ENCODE measurements around the gene PLEKHA7. TPM values are rescaled to one million over a fixed set of nuclear protein-coding genes. Genes with fewer than 3 reads are reported as not detected.
A peak's percentile ranks its signal among the peaks of the same experiment; 100 is the strongest.

Gene PLEKHA7
- polyA plus RNA-seq, 1 donor = 59.0 TPM

DNA sequence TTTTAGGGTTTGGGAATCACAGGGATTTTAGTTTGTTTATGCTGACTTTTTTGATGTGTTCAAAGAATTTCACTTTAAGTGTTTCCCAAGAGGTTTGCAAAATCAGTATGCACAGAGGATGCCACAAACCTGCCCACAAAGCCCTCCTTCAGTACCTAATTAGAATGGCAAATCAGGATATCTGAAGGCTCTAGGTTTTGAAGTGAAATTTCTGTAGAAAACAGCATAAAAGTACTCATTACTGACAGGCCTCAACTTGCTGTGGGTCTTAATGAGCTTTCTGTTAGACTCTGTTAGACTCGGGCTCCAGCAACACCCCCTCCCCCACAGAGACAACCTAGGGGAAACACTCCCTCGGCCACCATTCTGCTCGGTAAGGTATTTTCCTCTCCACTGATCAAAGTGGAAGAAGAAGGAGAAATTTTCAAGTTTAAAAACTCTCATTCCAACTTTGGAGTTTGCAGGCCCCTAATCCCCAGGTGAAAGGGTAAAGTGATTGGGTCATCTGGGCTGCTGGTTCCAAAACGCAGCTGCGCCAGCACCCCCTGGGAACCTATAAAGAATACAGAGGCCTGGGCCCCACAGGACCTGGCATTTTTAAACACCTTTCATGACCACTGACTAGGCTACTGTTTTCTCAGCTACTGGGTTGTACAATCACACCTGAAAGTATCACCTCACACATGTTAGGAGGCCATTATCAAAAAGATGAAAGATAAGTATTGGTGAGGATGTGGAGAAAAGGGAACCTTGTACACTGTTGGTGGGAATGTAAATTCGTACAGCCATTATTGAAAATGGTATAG, 67.5 kb downstream of the PLEKHA7 start:
- Histone ChIP-seq H3K9me3 (ENCODE audit: control insufficient read depth, low read depth, low read length) (no peaks in the 10 kb centered on the region), H3K27ac (ENCODE audit: low read length) (no peak overlapping the region)
- no peak for DNase-seq

DNA sequence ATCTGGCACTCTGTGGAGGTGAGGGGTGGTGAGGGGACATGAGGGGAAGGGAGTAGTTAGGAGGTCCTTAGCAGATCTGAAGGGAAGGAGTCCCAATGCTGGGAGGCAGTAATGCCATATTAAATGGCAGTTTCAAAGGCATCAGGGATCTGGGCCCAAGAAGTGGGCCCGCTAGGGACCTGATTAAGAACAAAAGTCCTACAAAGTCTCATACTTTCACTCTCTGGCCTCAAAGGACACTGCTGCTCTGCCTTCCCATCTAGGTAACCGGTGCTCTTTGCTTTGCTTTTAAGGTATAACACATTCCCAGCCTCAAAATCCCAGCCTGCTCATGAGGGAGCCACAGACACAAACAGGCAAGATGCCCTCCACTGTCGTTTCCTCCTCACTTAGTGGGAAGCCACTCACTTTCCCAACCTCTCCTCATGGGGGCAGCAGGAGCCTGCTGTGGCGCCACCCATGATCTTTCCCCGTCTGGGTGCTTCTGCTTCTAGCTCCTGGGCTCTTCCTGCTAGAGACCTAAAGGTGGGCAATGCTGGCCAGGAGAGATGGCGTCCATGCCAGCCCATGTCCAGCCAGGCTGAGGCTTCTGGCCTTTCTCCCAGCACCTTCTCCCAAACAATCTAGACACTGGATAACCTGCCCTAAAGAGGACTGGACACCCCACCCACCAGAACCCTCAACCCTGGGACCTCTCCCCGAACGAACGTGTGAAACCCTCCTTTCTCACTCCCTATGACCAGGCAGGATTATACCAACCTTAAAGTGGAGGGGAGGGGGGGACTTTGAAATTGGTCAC, 68.3 kb downstream of the PLEKHA7 start:
- no peaks in the 10 kb centered on the region for H3K9me3 ChIP-seq (ENCODE audit: control insufficient read depth, low read depth, low read length)
- no peaks in the 10 kb centered on the region for H3K36me3 ChIP-seq (ENCODE audit: control insufficient read depth, insufficient read depth, low read length)
- WGBS (ENCODE audit: insufficient coverage, low lambda C conversion rate) = no CpG with 5 or more reads among the region's 9 CpGs
- H3K4me3 ChIP-seq (ENCODE audit: low read length) = no peak overlapping the region
- H3K27me3 ChIP-seq (ENCODE audit: control insufficient read depth, insufficient read depth, low read length) = no peaks in the 10 kb centered on the region
- peak; percentile 60 to 70 for DNase-seq
- peaks cover 5% of the 10 kb centered on the region for H3K4me1 ChIP-seq (ENCODE audit: control insufficient read depth, insufficient read depth, low read length)
- no peak overlapping the region for H3K27ac ChIP-seq (ENCODE audit: low read length)

More for the DNA sequence above, 67.5 kb downstream of the PLEKHA7 start:
- H3K4me1 ChIP-seq (ENCODE audit: control insufficient read depth, insufficient read depth, low read length) = peaks cover 6% of the 10 kb centered on the region
- 67% methylated on average over 1 of the region's 6 CpGs for WGBS (ENCODE audit: insufficient coverage, low lambda C conversion rate)
- no peak overlapping the region for H3K4me3 ChIP-seq (ENCODE audit: low read length)
- H3K36me3 ChIP-seq (ENCODE audit: control insufficient read depth, insufficient read depth, low read length) = no peaks in the 10 kb centered on the region
- H3K27me3 ChIP-seq (ENCODE audit: control insufficient read depth, insufficient read depth, low read length) = no peaks in the 10 kb centered on the region

DNA sequence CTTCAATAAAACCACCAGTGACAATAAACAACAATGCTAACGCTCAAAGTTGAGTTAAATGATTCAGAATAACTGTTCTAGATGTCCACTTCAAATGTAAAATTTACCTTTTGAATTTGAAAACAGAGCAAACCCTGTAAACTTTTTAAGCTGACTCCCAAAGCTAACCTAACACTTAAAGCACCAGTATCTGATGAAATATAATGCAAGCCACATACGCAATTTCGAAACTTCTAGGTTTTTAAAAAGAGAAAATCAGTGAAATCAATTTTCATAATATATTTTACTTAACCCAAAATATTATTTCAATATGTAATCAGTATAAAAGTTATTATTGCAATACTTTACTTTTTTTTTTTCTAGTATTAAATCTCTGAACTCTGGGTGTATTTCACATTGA, 71.3 kb downstream of the PLEKHA7 start:
- Histone ChIP-seq H3K36me3 (ENCODE audit: control insufficient read depth, insufficient read depth, low read length) (peaks cover 2% of the 10 kb centered on the region), H3K27me3 (ENCODE audit: control insufficient read depth, insufficient read depth, low read length) (no peaks in the 10 kb centered on the region), H3K4me3 (ENCODE audit: low read length) (no peak overlapping the region), H3K27ac (ENCODE audit: low read length) (no peak overlapping the region), H3K9me3 (ENCODE audit: control insufficient read depth, low read depth, low read length) (no peaks in the 10 kb centered on the region), H3K4me1 (ENCODE audit: control insufficient read depth, insufficient read depth, low read length) (peaks cover 5% of the 10 kb centered on the region)
- 86% methylated on average over 3 of the region's 3 CpGs for WGBS (ENCODE audit: insufficient coverage, low lambda C conversion rate)
- DNase-seq = no peak

DNA sequence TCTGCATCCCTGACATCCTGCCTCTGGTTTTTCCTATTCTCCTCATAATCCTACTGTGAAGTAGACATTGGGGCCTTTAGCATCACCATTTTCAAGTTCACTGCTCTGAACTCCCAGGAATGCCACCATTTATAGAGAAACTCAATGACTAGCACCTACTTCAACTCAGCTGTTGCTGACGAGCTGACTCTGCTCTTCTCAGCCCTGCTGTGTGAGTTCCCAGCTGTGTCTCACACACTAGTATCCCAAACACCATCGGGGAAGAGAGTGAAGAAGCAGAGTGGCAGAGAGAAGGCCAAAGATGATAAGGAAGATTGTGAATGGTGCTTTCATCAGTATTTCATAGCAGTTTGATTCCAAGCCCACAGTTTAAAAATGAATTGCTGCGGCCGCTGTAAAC, 71.9 kb downstream of the PLEKHA7 start:
- H3K36me3 ChIP-seq (ENCODE audit: control insufficient read depth, insufficient read depth, low read length) = peaks cover 4% of the 10 kb centered on the region
- H3K4me3 ChIP-seq (ENCODE audit: low read length) = no peak overlapping the region
- no peaks in the 10 kb centered on the region for H3K9me3 ChIP-seq (ENCODE audit: control insufficient read depth, low read depth, low read length)
- H3K27ac ChIP-seq (ENCODE audit: low read length) = no peak overlapping the region
- no peaks in the 10 kb centered on the region for H3K27me3 ChIP-seq (ENCODE audit: control insufficient read depth, insufficient read depth, low read length)
- peaks cover 5% of the 10 kb centered on the region for H3K4me1 ChIP-seq (ENCODE audit: control insufficient read depth, insufficient read depth, low read length)
- WGBS (ENCODE audit: insufficient coverage, low lambda C conversion rate) = no CpG with 5 or more reads among the region's 4 CpGs
- no peak for DNase-seq

DNA sequence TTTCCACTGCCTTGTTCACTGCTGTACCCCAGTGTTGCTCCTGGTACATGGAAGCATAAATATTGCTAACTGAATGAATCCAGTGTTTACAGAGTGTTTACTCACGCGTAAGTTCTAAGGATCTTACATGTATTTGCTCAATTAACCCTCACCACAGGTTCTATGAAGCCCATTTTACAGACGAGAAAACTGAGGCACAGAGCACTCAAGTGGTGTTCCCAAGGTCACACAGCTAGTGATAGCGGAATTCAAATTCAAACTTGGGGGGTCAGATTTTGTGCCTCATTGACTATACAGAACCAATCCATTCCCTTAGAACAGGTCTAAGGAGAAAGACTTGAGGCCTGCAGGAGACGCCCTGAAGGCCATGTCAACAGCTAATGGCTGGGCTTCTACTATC, 72.3 kb downstream of the PLEKHA7 start:
- H3K4me1 ChIP-seq (ENCODE audit: control insufficient read depth, insufficient read depth, low read length) = peaks cover 6% of the 10 kb centered on the region
- no CpG with 5 or more reads among the region's 5 CpGs for WGBS (ENCODE audit: insufficient coverage, low lambda C conversion rate)
- H3K27me3 ChIP-seq (ENCODE audit: control insufficient read depth, insufficient read depth, low read length) = no peaks in the 10 kb centered on the region
- H3K27ac ChIP-seq (ENCODE audit: low read length) = no peak overlapping the region
- no peak for DNase-seq
- H3K4me3 ChIP-seq (ENCODE audit: low read length) = no peak overlapping the region
- H3K36me3 ChIP-seq (ENCODE audit: control insufficient read depth, insufficient read depth, low read length) = peaks cover 4% of the 10 kb centered on the region
- H3K9me3 ChIP-seq (ENCODE audit: control insufficient read depth, low read depth, low read length) = no peaks in the 10 kb centered on the region

DNA sequence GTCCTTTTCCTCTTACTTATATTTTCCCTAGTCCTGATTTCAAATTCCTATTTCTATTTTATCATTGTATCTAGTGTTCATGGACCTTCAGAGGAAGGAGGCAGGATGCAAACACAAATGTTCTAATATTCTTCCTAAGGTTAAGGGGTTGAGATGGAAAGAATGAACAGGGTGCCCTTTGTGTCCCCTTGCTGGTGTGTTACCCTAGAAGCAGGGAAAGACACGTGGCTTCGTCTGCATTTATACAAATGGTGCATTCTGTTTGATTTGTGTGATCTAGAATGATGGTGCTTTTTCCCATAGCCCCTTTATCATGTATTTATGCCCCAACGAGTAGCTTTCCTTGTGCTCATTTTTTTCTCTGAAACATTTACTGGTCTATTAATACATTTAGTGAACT, 76.2 kb downstream of the PLEKHA7 start:
- DNase-seq = no peak
- no CpG with 5 or more reads among the region's 3 CpGs for WGBS (ENCODE audit: insufficient coverage, low lambda C conversion rate)
- peaks cover 8% of the 10 kb centered on the region for H3K4me1 ChIP-seq (ENCODE audit: control insufficient read depth, insufficient read depth, low read length)
- no peak overlapping the region for H3K4me3 ChIP-seq (ENCODE audit: low read length)
- peaks cover 8% of the 10 kb centered on the region for H3K36me3 ChIP-seq (ENCODE audit: control insufficient read depth, insufficient read depth, low read length)
- no peak overlapping the region for H3K27ac ChIP-seq (ENCODE audit: low read length)
- H3K27me3 ChIP-seq (ENCODE audit: control insufficient read depth, insufficient read depth, low read length) = no peaks in the 10 kb centered on the region
- no peaks in the 10 kb centered on the region for H3K9me3 ChIP-seq (ENCODE audit: control insufficient read depth, low read depth, low read length)

DNA sequence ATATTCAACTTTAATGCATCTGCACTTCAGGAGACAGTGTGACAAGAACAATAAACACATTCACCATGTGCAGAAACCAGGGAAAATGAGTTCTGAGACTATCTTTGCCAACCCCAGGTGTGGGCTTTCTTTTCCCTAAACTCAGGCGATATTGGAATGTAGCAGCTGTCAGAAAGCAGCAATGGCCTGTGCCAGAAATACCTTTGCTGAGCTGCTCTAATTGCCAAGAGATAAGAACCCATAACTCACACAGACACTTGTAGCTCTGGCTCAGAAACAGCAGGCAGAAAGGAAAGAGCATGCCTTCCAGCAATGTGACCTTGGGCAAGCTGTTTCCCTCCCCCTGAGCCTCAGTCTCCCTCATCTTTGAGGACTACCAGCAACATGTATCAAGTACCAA, 77.6 kb downstream of the PLEKHA7 start:
- no peaks in the 10 kb centered on the region for H3K27me3 ChIP-seq (ENCODE audit: control insufficient read depth, insufficient read depth, low read length)
- no peaks in the 10 kb centered on the region for H3K9me3 ChIP-seq (ENCODE audit: control insufficient read depth, low read depth, low read length)
- peaks cover 8% of the 10 kb centered on the region for H3K36me3 ChIP-seq (ENCODE audit: control insufficient read depth, insufficient read depth, low read length)
- no CpG with 5 or more reads among the region's 1 CpG for WGBS (ENCODE audit: insufficient coverage, low lambda C conversion rate)
- H3K4me3 ChIP-seq (ENCODE audit: low read length) = no peak overlapping the region
- H3K27ac ChIP-seq (ENCODE audit: low read length) = peak overlapping the region; percentile 32
- DNase-seq = no peak
- H3K4me1 ChIP-seq (ENCODE audit: control insufficient read depth, insufficient read depth, low read length) = peaks cover 8% of the 10 kb centered on the region

DNA sequence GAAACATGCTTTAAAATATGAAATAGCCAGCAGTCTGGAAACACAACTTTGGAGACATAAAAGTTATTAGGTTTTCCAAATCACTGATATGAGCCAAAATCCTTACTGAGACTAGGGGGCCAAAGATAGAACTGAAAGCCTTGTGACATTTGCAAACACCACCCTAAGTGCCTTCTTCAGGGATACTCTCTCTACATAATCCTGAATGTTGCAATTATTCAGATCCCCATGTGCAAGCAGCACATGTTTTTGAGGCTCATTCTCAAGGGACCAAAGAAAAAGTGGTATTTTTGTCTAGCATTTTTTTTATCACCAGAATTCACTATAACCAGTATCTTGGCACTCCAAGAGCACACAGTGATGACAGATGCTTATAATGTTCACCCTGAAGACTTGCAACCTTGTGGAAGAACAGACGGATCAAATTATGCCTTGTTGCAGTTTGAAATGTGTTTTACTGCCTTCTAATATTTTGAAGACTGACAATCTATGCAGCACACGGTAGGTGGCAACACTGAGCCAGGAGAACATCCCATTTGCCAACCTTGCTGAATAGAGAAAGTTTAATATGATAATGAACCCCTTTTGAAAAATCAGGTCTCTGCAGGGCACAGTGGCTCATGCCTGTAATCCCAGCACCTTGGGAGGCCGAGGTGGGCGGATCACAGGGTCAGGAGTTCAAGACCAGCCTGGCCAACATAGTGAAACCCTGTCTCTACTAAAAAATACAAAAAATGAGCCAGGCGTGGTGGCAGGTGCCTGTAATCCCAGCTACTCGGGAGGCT, 78.5 kb downstream of the PLEKHA7 start:
- no peak overlapping the region for H3K4me3 ChIP-seq (ENCODE audit: low read length)
- H3K36me3 ChIP-seq (ENCODE audit: control insufficient read depth, insufficient read depth, low read length) = peaks cover 8% of the 10 kb centered on the region
- no peaks in the 10 kb centered on the region for H3K9me3 ChIP-seq (ENCODE audit: control insufficient read depth, low read depth, low read length)
- no peak for DNase-seq
- H3K27me3 ChIP-seq (ENCODE audit: control insufficient read depth, insufficient read depth, low read length) = no peaks in the 10 kb centered on the region
- no peak overlapping the region for H3K27ac ChIP-seq (ENCODE audit: low read length)
- no CpG with 5 or more reads among the region's 6 CpGs for WGBS (ENCODE audit: insufficient coverage, low lambda C conversion rate)
- peaks cover 8% of the 10 kb centered on the region for H3K4me1 ChIP-seq (ENCODE audit: control insufficient read depth, insufficient read depth, low read length)

DNA sequence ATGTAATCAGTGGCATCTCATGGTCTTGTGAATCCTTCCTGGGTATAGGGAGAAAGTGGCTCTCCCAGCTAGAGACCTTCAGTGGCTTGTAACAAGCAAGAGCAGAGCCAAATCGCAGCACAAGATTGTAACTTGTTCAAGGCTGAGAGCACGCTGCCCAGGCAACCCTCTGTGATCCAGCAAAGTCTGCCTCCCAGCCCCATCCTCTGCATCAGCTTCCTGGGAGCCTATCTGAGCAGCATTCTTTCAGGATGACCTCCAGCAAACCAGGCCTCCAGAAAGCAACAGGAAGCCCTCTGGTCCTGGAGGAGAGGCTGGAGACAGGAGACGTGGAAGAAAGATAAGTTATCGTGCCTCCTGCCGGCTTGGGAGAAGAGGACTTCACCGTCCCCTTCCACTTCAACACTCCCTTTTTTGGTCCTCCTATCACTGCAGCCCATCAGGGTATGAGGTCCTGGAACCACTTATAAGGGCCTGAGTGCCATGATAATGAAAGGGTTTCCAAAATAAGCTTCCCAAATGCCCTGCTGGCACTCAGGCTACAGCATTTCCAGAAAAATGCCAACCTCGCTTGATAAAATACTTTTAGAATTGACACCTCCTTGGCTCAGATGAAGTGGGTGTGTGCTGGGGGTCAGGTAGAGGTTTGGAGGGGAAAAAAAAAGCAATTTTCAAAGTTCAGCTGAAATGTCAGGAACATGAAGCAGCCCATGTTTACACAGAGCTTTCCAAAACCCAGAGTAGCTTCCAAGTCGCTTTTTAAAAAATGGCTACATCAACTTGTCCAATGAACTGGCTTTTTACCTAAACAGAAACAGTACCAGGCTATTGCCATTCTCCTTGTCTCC, 80.2 kb downstream of the PLEKHA7 start:
- Histone ChIP-seq H3K27ac (ENCODE audit: low read length) (no peak overlapping the region), H3K4me1 (ENCODE audit: control insufficient read depth, insufficient read depth, low read length) (peaks cover 11% of the 10 kb centered on the region), H3K9me3 (ENCODE audit: control insufficient read depth, low read depth, low read length) (no peaks in the 10 kb centered on the region), H3K27me3 (ENCODE audit: control insufficient read depth, insufficient read depth, low read length) (no peaks in the 10 kb centered on the region), H3K36me3 (ENCODE audit: control insufficient read depth, insufficient read depth, low read length) (peaks cover 8% of the 10 kb centered on the region), H3K4me3 (ENCODE audit: low read length) (no peak overlapping the region)
- 80% methylated on average over 1 of the region's 8 CpGs for WGBS (ENCODE audit: insufficient coverage, low lambda C conversion rate)
- DNase-seq = no peak

All from large intestine (tissue), 3 donors.